Stimulated activated CD4-positive, alpha-beta T cell treated with anti-CD3 and anti-CD28 coated beads, Interleukin-15, amount 100 ng/mL, for 48 hours (primary cell): ENCODE data around the gene AQP2.

Source experiments
- DNase-seq, 2 donors: peaks; one replicate each; pipeline ENCODE4 v3.0.0-alpha.2; 2020; ENCODE audit warnings: low read depth in 2 of 2

AQP2 gene

DNA sequence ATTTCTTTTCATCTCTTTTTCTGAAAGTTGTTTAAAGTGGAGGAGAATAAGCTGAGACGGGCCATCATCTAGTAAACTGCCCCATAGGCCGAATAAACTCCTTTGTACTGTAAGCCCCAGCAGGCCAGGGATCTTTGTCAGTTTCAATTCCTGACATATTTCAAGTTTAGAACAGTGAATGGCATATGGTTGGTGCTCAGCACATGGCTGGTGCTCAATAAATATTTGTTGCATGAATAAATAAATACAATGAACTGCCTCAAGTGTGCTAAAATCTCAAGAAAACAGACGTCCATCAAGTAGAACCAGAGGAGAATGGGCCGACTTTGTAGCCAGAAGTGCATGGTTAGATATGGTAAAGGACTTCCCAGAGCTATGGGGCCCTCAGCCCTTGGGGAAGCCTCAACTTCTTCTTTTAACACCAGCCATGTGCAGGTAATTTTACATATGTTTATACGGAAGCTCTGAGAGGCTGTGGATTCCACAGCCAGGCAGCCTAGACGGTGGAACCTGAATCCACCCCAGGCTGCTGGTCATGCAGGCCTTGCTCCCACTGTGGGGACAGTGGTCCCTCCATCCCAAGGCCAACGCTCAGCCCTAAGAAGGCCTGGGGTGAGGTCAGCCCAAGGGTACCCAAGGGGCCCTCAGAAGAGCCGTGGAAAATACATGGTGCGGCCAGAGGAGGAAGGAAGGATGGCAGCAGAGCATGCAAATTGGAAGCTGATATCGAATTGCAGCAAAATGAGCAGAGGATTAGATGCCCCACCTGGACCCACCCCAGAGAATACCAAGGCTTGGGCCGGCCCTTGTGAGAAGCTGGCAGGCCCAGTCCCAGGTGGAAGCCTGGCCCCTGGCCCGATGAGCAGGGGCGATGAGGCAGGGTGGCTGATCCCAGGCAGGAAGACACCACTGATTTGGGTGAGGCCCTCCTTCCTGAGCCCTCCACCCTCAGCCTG, 8.7 kb upstream of the AQP2 start:
- no peak for DNase-seq

DNA sequence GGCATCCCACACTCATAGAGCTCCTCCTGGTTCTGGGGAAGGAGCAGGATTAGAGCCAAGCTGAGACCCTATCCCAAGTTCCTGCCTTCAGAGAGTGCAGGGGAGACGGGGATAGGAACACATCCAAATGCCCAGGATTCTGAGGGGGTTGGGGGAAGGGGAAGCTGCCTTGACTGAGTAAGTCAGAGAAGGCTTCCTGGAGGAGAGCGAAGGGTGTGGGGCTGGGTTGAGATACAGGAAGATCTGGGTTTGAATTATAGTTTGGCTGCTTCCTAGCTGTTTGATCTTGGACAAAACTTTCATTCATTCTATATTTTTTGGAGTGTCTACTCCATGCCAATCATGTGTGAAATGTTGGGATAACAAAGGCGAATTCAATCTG, 8.0 kb upstream of the AQP2 start:
- no peak for DNase-seq

DNA sequence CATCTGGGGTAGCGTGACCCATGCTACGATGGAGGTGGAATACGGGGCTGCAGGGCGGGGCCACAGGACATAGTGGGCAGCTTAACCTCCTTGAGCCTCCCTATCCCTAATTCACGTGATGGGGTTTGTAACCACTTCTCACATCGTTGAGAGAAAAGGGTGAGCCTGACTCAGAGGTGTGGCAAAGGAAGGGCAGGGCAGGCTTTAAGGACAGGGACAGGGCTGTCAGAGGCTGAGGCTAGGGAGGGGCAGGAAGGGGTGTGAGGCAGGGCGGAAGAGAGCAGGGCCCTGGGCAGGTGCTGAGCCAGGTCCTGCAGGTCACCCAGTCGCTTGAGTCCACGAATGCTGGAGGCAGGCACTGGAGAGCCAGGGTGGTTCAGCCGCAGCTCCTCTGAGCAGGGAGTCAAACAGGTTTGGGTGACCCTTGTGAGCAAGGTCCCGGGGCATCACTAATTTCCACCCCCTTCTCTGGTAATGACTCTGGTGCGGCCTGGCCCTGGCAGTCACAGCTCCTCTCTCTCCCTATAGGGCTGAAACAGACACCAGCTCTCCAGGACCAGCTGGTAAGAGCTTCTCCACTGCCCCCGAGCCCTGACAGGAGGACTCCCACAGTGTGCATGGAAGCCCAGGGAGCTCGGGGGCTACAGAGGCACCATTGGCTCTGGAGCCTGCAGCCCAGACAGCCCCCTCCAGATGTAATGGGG, 7.5 kb upstream of the AQP2 start:
- no peak for DNase-seq

DNA sequence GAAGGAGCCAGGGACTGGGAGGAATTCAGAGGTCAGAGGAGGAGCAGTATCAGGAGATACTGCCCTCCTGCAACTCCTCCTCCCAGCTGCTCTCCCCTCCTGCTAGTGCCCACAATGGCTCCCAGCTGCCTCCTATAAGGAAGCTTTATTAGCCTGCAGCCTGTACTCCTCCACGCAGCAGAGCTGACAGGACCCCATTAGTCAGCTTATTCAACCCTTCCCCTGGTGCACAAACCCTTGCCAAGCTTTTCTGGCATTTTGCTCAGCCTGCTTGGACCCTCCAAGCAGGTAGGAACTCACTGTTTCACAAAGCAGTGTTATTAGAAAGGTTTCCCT, 6.9 kb upstream of the AQP2 start:
- no peak for DNase-seq

DNA sequence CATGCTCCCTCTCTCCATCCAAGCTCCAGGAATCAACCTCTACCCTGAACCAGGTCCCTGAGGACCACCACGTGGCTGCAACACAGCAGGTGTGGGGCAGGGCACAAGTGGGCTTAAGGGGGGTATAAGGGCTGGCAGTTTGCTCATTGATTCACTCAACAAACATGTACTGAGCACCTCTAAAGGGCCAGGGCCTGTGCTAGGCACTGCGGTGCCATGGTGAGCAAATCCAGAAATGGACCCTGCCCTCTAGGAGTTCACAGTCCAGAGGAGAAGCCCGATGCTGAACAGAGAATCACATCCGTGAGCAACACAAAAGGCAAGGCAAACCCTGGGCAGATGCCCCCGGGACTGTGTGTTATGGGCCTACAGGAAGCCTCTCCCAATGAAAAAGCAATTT, 6.5 kb upstream of the AQP2 start:
- DNase-seq = no peak

DNA sequence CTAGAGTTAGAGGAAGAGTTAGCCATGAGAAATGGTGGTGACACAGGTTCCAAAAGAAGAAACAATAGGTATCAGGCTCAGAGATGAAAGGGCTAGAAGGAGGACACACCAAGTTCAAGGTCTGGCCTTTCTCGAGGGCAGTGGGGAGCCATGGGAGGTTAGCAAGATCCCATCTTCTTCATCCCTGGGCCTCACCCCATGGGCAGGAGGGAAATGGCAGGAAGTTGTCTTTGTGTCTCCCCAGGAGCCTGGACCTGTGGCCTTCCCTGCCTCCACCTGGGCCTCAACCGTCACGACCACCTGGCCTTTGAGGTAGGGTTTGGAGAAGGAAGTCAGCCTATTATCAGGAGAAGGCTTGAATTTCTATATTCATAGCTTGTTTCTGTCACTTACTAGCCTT, 5.8 kb upstream of the AQP2 start:
- no peak for DNase-seq

DNA sequence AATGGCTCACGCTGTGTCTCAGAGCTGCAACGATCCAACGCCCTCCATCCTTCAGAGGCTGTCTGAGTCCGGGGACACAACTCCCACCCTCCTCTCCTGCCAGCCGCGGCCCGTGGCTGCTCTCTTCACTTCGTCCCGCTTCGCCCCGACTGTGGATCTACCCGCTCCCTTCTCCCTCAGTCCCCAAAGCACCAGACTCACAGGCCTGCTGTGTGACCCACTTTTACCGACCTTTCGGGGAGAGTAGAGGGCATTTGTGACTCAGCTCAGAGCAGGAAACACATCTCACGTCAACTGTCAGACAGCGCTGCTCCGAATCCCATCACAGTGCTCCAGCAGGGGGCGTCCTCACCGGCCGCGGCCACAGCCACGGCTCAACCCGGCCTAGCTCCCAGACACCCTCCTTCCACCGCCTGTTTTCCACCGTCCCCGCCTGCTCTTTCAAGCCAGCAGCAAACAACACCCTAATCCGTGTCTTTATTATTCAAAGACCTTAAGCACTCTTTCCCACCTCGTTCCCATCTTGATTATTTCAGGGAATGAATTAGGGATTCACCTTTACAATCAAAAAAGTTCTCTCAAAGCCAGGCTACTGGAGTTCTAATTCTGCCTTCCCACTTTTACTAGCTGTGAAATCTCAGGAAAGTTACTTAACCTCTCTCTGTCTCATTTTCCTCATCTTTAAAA, 5.0 kb upstream of the AQP2 start:
- DNase-seq = peak; percentile 77 to 86

DNA sequence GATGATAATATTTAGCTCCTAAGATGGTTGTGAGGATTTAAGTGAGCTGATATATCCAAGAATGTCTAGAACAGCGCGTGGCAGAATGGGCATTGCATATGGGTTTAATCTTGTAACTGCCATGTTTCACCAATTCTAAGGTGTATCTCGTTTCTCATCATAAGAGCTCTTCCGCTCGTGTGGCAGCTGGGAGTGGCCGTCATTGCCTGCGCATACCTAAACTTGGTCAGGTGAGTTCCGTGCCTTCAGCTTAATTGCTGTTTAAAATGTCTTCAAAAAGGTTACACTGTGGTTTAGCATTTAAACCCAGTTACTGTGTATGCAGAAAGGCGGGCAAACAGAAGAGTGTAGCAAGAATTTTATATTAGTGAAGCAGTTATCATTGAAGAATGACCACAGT, 4.5 kb upstream of the AQP2 start:
- no peak for DNase-seq

DNA sequence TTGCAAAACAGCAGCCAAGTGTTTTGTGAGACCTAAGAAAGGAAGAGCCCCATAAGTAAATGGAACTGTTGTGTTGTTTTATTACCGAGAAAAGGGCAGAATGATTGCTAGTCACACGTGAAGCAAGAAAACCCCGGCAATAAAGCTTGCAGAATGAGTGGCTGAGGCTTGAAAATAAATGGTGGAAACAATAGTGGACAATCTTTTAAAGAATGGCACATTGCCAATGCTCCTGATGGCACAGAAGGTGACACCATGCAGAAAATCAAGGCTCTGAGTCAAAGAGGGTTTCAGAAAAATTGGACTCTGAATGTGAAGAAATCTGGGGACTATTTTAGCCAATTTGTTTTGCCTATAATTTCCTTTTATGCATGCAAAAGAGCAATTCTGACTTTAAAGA, 4.0 kb upstream of the AQP2 start:
- DNase-seq = no peak

DNA sequence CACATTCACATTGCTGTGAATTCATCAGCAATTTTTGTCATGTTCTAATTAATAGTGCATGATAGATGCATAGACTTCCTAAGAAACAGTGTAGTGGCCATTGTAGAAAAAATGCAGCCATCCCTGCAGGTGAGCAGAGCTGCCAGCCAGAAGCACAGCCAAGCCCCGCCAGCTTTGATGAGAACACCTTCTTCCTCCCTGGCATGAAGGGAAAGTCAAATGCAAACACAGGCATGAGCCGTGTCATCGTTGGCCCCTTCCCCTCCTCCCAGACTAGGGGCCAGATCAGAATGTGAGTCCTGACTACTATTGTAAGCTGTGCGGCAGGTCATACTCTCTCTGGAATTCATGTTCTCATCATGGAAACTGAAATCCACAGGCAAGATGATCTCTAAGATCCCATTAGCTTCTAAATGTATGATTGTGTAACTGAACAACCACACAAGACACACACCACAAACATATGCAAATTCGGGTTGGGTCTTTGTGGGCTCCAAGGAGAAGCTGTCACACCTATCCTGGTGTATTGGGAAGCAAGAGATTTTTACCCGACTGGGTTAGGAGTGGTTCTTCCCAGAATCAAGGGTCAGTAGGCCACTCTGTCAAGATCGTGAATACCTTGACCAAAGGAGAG, 2.8 kb upstream of the AQP2 start:
- DNase-seq = no peak

DNA sequence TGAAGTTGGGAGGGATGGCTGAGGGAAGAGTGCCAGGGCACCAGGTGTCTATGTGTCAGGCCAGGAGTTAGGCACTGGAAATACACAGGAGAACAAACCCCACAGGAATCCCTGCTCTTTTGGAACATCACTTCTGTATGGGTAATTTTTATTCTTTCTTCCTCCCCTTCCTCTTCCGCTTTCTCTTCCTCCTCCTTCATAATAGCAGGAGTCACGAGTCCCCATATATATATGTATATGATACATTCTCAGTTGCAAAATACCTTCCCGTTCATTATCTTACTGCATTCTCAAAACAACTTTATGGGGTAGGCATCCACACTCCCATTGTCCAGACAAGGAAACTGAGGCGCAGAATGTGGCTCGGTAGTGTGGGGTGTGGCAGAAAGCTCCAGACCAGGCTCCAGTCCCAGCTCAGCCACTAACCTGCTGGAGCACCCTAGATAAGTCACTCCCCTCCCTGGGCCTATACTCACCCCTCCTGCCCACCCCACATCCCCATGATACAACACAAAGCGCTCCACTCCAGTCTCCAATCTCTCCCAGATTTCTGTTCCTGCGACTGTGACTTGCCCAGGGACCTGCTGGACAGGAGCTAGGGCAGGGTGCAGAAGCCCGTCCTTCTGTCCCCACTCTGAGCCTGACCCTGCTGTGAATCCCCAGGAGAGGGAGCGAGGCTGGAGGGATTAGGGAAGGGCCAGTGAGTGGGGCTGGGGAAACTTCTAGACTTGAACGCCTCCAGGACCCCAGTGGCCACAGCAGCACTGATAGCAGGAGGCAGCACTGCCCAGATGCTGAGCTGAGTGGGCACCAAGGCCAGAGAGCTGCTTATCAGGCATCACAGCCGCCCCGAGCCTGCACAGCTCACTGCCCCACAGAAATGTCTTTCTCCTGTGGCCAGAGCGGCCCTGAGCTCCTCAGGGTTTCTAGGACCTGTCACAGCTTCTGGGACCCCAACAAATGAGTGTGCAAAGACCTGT, 1.4 kb upstream of the AQP2 start:
- DNase-seq = no peak

DNA sequence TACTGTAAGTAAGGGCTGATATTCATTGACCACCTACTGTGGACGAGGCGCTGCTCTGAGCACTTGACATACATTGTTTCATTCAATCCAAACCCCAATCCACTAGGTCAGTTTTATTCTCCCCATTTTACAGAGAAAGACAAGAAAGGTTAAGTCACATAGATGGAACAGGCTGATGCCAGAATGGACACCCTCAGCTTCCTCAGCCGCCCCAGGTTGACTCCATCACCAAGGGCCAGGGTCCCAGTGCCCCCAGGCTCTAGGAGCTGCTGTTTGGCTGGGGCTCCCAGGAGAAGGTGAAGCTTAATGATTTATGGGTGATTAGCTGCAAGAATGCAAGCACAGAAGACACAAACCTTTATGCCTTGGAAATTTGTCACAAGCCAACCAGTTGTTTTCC, 671 bp upstream of the AQP2 start:
- no peak for DNase-seq

DNA sequence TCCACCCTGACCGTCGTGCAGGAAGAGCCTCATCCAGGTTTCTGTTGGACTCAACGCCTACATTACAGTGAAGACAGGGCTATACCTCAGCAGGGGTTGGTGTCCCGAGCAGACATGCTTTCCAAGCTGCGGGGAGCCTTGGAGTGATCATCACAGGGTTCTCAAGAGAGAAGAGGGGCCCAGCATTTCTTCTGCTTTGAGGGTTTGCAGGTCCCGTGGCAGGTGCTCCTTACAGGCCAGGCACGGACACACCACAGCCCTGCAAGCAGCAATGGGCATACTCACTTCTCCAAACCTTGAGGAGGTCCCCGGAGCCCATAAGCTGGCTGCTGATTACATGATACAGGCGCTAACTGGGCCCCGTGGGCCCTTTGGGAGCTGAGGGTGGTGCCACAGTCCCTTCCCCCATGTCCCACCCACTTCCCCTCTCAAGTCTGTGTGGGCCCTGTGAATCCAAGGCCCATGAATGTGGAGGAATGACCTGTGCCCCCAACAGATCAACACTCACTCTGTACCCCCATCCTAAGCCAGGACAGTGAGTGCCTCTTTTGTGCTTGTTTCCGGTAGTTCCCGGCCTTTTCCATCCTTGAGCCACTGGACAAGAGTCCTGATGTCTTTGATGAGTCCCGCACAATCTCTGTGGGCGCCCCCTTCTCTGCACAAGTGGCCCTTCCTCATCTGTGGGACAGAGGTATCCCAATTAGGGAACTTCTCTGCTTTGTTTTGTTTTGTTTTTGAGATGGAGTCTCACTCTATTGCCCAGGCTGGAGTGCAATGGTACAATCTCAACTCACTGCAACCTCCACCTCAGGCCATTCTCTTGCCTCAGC, 1.1 kb downstream of the AQP2 start:
- no peak for DNase-seq

DNA sequence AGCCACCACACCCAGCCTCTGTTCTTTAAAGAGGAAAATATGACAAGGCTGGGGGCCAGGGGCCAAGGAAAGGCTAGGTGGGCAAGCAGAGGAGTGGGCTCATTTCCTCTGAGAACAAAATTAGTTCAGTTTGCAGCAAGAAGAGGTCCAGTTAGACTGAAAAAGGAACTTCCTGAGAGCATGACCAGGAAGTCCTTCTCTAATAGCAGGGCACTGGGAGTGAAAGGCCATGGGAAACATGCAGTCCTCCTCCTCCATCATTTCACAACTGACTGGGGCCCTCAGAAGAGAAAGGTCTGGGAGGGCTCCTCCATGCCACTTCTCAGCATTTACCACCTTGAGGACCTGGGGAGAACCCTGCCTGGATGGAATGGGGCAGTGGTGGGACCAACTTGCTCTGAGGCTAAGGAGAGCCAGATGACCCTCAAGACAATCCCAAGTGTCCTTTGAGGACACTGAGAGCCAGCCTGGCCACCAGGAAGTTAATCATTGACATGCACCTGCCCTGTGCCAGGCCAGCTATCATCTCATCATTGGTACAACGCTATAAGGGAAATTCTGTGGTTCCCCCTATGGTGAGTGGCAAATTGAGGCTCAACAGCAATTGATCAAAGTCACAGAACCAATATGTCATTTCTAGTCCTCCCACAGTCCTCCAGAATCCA, 2.0 kb downstream of the AQP2 start:
- DNase-seq = no peak

DNA sequence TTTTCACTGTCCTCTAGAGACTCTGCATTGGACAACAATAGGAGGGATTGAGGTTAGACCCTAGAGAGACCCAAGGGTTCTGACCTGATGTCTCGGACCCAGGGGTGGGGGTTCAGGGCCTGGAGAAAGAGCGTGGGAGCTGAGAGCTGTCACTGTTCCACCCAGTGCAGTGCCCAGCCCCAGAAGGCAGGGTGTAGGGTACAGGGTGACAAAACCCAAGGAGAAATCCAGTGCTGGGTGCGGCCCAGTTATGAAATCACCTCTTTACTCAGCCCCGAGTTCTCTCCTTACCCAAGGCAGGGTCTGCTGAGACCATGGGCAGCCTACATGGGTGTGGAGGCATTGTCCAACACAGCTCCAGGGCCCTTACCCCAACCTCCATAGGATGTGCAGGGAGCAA, 2.6 kb downstream of the AQP2 start:
- DNase-seq = no peak

DNA sequence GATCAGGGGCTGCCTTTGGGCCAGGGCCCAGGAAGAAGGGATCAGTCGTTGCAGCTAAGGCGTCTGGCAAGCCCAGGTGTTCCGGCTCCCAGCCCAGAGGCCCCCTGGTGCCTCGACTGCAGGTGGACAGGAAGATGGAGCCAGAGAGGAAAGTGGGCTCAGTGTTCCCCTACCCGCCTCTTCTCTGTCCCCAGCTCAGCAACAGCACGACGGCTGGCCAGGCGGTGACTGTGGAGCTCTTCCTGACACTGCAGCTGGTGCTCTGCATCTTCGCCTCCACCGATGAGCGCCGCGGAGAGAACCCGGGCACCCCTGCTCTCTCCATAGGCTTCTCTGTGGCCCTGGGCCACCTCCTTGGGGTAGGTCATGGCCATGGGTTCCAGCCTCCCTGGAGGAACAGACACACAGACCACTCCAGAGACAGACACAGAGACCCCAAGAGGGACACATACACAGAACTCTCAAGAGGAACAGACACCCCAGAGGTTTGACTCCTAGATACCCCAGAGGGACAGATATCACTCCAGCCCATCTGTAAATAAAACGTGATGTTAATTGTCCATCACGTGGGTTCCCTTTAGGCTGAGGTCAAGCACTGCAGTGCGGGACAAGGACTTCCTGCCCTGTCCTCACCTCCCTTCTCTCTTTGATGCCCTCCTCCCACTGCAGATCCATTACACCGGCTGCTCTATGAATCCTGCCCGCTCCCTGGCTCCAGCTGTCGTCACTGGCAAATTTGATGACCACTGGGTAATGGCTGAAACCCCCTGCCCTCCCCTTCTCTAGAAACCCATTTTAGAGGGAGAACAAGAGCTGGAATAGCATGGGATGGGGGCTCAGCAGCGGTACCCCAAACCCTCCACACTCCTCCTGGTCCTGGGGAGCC, 3.7 kb downstream of the AQP2 start:
- no peak for DNase-seq

DNA sequence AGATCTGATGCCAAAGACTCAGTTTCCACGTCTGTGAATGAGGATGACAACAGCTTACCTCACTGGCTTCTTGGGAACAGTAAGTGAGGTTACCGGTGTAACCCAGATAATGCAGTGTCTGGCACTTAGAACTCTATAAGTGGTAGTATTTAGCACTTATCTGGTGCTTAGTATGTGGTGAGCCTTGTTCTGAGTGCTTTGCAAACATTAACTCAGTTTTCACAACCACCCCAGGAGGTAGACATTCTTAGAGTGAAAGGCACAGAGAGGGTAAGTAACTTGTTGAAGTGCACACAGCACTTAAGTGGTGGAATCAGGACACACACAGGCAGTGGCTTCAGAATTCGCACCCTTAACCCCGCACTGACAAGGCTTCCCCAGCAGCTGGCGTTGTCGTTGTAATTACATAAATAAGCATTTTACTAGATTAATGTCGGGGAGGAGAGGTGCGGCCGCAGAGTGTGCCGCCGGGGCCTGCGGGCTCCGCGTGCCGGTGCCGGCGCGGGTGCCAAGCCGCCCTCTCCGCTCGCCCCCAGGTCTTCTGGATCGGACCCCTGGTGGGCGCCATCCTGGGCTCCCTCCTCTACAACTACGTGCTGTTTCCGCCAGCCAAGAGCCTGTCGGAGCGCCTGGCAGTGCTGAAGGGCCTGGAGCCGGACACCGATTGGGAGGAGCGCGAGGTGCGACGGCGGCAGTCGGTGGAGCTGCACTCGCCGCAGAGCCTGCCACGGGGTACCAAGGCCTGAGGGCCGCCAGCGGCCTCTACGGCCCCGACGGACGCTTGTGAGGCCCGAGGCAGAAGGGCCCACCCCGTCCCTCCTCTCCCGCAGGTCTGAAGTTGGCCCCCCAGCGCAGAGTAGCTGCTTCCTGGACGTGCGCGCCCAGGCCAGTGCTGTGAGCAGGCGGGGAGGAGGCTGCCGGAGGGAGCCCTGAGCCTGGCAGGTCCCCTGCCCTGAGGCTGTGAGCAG, 4.6 kb downstream of the AQP2 start:
- DNase-seq = no peak
